Ammon's horn (tissue), 1 donor: ENCODE data around the gene CYP26C1.

Source experiments
- DNase-seq: peaks from one replicate; pipeline ENCODE4 v3.0.0-alpha.2; 2016; ENCODE audit warnings: low spot score

Gene CYP26C1

DNA sequence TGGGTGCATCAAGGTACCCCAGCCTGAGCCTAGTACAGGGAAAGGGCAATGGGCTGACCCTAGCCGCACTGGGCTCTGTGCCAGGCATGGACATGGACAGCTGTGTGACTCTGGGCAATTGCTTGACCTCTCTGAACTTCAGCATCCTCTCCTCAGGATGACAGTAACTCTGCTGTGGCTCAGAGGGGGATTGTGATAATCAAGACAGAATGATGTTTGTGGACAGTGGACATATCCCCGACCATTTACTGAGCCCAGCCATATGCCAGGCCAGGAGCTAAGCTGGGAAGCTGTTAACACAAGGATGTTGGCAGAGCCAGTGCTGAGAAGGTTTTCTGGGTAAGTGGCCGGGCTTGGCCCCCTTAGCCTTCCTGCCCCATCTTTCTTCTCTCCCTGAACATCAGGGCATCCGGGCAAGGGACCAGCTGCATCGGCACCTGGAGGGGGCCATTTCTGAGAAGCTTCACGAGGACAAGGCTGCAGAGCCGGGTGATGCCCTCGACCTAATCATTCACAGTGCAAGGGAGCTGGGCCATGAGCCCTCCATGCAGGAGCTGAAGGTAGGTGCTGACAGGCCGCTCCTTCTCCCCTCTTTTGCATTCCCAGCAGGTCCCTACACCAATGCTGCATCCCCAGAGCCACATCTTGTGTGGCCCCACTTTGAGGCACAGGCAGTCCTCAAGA lies 3.5 kb downstream of the CYP26C1 start:
- DNase-seq = no peak

DNA sequence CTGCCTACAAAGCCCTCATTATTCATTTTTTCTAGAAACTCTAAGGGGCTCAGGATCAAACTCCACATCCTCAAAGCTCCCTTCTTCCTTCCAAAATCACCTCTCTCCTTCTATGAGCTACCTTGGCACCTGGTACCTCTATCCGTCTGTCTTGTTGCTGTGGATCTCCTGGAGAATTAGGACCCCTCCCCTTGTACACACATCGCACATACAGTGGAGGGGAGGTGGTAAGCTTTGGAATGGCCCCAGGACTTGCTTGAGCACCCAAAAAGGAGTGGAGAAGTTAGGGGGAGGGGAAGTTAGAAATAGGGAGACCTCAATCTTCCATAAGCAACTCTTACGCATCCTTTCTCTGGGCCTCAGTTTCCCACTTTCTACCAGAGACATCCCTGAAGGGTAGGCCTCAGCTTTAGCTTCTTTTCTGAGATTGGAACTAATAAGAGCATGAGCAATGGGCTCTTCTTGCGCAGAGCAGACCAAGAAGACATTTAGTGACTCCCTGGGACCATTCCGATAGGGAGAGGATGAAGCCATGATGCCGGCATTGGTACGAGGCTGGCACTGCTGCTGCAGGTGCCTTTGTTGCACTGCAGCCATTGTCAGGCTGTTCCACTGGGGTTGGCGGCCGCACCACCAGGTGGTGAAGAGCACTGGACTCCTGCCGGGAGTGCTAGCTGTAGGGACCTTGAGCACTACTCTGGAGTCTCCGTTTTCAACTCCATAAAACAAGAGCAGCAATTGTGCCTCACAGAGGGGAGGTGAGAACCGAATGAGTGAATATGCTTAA lies 4.5 kb downstream of the CYP26C1 start:
- no peak for DNase-seq

DNA sequence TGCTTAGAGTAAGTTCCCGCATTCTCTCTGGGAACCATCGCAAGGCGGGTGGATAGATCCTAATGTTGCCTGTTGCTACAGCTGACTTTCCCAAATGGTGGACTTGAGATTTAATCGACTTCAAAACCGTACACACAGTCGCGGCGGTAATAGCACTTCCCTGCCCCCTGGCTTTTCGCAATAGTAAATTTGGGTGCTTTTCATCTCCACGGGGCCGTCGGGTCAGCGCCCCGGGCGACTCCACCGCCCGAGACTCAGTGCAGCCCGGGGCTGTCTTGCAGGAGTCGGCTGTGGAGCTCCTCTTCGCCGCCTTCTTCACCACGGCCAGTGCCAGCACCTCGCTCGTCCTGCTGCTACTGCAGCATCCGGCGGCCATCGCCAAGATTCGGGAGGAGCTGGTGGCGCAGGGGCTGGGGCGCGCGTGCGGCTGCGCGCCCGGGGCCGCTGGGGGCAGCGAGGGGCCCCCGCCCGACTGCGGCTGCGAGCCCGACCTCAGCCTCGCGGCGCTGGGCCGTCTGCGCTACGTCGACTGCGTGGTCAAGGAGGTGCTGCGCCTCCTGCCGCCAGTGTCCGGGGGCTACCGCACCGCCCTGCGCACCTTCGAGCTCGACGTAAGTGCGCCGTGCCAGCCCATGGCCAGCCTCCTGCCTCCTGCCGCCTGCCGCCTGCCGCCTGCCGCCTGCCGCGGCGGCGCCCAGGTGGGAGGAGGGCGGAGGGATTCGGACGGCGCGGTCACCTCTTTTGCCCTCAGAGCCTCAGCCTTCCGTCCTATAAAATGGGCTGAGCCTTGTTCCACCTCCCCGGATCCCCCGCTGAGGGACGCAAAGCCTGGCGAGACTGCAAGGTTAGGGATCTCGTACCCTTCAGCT lies 5.3 kb downstream of the CYP26C1 start:
- DNase-seq = no peak

DNA sequence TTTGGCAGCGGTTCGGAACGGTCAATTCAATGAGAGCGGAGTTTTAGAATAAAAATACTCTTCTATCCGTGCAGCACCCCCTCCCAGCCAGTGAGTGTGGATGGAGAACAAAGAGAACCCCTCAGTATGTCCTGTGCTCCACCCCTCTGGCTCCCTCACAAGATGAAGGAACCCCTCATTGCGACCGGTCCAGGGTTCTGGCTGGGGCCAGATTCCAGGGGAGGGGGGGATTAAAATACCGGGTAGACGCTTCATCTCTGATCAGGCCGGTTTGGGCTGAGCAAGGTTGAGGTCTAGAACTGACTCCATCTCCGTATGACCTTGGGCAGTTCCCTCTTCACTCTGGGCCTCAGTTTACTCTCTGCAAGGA lies 5.9 kb downstream of the CYP26C1 start:
- DNase-seq = no peak

DNA sequence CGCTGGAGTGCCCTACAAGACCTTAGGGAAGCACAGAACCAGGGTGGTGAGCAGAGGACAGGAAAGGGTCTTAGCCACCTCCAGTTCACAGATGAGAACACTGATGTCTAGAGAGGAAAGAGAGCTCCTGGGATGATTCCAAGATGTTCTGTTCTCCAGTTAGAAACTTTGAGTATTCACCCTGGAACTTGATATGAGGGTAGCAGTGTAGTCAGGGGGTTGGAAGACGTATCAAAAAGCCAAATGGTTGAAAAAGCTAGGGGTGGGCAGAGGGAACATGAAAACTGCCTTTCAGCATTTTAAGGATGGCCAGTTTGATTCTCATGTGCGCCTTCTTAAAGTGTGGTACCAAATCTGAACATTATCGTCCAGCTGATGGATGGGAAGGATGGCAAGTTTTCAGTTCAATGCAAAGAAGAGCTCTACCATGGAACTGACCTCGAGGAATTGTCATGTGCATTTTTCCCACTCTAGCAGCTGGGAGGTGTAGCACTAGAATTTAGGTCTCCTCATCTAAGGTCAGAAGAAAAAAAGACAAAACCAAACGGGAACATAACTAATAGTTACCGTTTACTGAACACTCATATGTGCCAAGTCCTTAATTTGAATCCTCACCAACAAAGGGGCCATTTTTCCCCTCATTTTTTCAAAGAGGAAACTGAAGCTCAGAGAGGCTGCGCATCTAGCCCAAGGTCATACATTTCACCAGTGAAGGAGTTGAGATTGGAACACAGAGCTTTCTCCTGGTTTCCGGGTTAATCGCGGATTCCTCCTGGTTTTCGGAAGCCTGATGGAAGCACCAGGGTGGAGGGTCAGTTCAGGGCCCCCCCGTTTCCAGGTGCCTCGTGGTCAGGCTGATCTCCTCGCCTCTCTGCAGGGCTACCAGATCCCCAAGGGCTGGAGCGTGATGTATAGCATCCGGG lies 7.1 kb downstream of the CYP26C1 start:
- DNase-seq = no peak

DNA sequence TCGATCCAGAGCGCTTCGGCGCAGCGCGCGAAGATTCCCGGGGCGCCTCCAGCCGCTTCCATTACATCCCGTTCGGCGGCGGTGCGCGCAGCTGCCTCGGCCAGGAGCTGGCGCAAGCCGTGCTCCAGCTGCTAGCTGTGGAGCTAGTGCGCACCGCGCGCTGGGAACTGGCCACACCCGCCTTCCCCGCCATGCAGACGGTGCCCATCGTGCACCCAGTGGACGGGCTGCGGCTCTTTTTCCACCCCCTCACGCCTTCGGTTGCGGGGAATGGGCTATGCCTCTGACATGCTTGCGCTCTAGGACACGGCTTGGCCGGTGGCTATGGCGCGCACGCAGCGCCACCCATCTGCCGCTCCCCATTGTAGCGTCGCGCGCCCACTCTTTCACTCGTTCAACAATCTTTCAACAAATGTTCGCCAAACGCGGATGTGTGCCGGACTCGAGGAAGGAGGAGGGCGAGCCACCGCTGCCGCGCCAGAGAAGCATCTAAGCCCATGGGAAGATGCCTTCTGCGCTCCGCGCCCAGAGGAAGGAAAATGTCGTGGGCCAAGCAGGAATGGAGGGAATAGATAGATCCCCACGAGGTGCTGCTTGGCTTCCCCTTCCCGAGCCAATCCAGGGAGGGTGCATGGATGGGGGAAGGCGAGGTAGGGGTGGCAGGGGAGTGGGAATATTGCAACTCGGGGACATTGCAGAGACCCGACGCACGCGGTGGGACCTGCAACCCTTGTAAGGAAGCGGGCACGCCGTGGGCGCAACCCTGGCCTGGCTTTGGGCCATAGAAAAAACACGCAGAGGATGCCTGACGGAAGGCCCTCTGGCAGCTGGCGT lies 8.0 kb downstream of the CYP26C1 start:
- no peak for DNase-seq

DNA sequence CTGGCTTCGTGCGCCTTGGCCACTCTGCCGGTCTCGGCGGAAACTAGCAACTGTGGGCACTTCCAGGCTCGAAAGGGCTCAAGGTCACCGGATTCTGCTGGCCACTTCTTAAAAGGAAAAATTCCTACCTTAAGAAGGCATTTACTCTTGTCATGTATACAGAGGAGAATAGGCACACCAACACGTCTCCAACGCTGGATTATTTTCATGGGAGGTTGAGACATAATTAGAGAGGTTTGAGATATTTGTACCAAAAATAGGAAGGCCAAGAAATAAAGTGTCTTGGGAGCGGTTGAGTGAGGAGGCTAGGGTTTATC lies 8.6 kb downstream of the CYP26C1 start:
- DNase-seq = no peak

DNA sequence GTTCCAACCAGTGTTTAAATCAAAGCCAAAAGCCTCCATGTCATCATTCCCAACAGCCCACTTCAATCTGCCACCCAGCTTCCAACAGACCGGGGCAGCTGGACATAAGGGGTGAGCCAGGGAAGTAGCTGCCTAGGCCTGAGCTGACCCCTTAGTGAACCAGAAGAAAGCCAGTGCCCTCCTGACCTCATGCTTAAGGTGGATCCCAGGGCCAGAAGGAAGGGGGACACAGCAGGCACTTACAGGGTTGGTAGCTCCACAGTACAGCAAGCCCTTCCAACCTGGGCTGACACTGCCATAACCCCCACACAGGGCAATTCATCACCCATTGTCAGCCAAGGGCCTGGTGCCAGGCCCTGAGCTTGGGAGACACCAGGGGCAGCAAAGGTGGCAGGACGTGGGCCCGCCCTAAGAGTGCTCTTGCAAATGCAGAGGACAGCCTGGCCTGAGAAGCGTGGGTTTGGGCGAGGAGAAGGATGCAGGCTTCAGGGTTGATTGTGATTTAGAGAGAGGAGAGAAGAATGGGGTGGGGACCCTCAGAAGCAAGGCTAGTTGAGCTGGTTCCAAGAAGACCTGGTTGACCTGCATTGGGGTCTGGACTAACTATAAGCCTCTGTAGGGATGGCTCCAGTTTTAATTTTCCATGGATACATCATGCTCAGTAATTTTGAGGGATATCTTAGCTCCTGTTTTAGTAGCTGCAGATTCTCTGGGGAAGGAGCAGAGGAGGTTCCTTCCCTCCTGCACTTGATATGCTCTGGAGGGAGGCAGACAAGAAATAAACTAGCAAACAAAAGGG lies 10.0 kb downstream of the CYP26C1 start:
- DNase-seq = no peak

DNA sequence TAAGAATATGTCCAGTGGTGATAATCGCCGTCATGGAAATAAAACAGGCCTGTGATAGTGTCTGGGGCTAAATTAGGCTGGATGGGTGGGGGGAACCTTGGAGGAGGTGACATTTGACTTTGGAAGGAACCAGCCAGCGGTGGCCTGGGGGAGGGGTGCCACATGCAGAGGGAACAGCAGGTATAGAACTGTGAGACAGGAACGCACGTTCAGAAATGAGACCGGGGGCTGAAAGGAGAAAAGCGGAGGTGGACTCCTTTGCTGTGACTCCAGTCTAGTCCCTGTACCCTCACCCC lies 10.5 kb downstream of the CYP26C1 start:
- no peak for DNase-seq

DNA sequence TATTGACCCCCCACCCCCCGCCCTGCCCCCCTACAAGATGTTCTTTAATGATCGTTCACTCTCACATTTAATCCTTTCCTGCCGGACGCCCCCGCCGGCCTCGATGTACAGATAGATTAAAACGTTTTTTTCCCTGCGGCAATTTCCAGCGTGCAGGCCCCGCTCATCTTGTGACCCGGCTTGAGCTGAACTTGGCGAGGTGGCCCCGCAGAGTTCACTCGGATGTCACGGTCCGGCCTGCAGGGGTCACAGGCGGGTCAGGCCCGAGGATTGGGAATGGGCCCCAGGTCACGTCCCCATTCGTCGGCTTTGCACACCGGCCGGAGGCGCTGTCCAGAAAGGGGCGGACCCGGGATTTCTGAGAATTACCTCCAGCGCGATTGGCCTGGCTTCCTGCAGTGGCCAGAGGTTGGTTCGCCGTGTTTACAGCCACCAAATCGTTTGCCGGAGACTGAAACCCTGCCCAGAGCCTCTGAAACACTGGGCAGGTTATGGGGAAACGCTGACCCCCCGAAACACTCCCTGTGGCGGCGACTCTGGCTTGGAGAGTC lies 11.2 kb downstream of the CYP26C1 start:
- DNase-seq = no peak

DNA sequence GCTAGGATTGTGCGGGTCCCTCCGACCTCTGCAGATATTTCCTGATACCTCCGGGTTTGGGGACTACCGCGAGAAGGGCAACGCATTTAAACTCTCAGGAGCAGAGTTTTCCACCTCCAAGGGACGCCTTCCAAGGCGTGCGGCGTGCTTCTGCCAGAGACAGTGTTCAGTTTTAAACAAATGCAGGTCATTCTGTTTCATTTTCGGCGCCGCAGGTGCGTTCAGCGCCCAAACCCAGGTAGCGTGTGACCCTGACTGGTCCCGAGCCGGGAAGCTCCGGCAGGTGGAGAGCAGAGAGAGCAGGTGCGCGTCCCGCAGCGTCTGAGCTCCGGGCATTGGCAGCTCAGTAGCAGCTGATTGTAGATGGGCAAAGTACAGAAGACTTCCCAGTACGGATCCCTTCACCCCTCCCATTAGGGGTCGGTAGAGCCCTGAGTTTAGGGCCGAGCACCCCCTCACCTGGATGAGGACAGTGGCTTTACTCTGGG lies 11.7 kb downstream of the CYP26C1 start:
- no peak for DNase-seq

DNA sequence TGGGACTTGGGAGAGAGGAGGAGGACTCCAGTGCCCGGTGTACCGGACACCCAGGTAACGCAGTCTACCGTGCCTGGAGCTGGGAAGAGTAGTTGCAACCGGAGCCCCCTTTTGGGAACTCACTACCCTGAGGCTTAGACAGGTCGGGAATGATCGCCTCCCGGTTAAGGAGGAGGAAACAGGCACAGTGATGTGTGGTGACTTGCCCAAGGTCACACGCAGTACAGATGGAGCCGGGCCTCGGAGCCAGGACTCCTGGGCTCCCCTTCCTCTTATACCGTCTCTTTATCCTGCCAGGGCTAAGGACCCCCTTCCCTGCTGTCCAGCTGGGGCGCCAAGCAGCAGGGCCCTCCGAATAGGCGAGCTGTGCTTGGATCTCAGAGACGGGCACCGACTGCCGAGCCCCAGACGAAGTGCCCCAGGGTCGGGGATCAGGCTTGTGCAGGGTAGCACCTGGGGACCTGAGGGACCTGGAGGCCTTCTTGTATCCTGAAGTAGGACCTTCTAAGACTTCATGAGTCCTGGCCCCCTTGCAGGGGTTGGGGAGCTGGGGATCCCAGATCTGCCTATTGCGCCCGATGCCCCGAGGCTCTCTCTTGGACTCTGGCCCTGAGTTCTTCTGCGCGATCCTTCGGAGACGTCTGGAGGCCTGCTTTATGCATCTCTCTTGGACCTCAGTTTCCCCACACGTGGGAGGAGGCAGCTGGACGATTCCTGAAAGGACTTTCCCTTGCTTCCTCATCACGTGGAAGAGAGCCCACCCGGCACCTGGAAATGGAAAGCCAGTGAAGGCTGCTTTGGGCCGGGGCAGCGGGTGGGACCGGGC lies 12.3 kb downstream of the CYP26C1 start:
- no peak for DNase-seq

DNA sequence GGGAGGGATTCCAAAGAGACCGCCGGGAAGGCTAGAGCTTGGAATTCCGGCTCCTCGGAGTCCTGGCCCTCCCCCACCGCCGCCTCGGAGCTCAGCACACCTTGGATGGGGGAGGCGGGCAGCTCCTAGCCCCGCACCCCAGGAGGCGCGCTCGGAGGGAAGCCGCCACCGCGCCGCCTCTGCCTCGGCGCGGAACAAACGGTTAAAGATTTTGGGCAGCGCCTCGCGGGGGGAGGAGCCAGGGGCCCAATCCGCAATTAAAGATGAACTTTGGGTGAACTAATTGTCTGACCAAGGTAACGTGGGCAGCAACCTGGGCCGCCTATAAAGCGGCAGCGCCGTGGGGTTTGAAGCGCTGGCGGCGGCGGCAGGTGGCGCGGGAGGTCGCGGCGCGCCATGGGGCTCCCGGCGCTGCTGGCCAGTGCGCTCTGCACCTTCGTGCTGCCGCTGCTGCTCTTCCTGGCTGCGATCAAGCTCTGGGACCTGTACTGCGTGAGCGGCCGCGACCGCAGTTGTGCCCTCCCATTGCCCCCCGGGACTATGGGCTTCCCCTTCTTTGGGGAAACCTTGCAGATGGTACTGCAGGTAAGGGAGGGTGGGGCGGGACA lies 13.0 kb downstream of the CYP26C1 start, which contains the start of gene CYP26A1:
Gene CYP26A1, plus strand, starts transcription at position 355 of the 608 bp plus-strand sequence. Its CDS starts 42 bp downstream, at position 397.
- no peak for DNase-seq

DNA sequence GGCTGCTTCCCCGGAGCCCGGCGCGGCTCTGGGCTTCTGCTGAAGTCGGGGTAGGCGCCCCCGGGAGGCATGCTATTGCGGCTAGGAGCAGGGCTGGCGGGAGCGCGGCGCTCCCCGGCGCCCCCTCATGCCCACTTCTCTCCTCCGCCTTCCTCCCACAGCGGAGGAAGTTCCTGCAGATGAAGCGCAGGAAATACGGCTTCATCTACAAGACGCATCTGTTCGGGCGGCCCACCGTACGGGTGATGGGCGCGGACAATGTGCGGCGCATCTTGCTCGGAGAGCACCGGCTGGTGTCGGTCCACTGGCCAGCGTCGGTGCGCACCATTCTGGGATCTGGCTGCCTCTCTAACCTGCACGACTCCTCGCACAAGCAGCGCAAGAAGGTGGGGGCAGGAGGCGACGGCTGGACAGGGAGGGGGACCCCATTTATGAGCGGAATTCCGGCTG lies 13.6 kb downstream of the CYP26C1 start:
- no peak for DNase-seq

DNA sequence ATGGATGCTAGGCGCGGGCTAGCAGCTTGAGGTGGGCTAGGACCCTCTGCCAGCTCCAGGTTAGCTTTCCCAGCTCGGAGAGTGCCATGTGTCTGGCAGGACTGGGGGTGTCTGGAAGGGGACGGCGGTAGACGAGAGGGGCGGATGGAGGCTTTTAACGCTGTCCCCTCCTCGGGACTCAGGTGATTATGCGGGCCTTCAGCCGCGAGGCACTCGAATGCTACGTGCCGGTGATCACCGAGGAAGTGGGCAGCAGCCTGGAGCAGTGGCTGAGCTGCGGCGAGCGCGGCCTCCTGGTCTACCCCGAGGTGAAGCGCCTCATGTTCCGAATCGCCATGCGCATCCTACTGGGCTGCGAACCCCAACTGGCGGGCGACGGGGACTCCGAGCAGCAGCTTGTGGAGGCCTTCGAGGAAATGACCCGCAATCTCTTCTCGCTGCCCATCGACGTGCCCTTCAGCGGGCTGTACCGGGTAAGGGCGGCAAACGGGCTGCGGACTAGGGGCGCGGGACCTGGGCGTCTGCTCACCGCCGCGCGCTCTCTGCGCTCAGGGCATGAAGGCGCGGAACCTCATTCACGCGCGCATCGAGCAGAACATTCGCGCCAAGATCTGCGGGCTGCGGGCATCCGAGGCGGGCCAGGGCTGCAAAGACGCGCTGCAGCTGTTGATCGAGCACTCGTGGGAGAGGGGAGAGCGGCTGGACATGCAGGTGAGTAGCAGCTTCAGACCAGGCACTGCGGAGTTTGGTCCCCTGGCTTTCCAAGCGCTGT lies 14.2 kb downstream of the CYP26C1 start:
- DNase-seq = no peak

DNA sequence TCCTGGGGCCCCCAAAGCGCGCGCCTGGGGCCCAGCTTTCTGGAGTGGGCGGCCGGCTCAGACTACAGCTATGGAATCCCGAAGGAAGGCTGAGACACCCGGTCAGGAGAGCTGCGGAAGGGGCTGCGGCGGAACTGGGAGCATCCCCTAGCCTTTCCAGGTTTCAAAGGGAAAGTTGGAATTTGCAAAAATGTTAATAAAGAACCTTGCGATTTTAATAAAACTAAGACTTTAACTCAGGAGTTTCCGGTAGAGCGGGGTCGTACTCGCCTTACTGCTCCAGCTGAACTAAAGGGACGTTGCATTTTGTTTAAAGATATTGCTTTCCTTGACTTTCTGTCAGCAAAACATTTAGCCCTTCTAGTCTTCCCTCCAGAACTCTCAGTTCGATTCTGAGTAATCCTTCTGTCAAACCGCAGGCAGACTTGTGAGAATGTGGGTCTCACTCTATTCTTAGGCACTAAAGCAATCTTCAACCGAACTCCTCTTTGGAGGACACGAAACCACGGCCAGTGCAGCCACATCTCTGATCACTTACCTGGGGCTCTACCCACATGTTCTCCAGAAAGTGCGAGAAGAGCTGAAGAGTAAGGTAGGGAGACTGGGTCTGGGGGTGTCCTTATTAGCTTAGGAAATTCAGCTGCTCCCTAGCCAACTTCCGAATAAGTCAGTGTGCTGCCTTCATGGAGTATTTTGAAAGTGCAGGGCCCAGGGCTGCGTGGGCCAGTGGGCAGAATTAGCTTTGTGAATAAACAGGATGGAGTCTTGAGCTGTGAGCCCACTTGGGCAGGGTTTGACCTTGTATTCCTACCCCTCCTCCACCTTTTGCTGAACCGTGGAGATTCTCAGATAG lies 15.0 kb downstream of the CYP26C1 start:
- DNase-seq = no peak

DNA sequence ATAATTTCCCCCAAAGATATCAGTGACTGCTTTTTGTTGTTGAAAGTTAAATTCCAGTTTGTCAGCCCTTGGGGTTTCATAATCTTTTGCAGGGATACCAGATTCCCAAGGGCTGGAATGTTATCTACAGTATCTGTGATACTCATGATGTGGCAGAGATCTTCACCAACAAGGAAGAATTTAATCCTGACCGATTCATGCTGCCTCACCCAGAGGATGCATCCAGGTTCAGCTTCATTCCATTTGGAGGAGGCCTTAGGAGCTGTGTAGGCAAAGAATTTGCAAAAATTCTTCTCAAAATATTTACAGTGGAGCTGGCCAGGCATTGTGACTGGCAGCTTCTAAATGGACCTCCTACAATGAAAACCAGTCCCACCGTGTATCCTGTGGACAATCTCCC lies 16.3 kb downstream of the CYP26C1 start:
- no peak for DNase-seq
